Stimulated activated CD4-positive, alpha-beta T cell treated with anti-CD3 and anti-CD28 coated beads, Interleukin-2, amount 100 ng/mL, for 24 hours (primary cell): ENCODE results near the gene SSPN.

Source experiments
- DNase-seq, 2 donors: peaks; one replicate each; pipeline ENCODE4 v3.0.0-alpha.2; 2020

The SSPN gene

DNA sequence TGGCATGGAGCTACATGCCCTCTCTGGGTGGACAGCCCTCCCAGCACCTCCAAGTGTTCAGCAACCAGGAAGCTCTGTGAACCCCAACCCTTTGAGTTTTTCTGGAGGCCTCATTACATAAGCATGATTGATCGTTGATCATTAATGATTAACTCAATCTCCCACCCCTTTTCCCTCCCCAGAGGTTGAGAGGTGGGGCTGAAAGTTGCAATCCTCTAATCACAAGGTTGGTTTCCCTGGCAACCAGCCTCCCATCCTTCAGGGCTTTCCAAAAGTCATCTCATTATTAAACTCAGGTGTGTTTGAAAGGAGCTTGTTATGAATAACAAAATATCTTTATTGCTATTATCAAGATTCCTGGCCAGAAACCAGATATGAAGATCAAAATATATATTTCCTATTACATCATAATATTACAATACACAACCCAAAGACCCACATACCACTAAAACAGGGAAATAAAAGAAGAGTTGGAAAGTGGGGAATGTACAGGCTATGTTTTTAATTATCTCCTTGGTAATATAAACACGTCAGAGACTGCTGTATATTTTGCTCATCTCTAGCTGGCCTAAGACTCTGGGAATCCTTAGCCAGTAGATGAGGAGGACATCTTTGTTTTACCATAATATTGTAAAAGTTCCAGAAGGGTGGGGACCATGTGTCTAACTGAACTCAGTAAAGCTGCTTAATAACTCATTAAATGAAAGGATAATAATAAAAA is 73.6 kb downstream of the SSPN start:
- DNase-seq, result no peak

DNA sequence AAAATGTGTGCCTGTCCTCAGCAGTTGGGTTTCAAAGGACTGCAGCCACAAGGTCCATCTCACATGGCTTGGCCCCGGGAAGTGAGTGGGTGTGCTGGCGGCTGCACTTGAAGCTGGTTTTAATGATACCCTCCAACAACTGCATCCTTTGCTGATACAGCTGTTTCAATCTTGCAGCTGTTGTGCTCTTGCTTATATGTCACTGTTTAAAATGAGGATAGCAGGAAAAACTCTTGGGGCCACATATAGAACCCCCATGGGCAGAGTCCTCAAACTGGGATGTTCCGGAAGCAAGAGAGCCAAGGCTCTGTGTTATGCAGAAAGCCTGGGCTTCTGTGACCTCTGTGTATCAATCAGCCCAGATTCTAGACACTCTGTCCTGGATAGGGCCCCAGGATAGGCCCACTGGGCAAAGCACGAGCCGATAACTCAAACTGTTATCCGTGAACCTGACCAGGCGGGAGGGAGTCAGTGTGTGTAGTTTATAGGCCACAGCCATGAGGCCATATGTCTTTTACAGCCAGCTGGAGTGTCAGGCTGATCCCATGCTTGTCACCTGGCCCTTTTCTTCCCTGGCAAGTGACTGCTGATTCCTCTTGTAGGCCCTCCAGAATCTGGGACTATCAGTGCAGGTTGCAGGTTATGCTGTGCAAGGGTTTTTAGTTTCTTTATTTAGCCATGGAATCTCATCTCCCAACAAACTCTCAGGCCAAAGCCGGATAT is 74.3 kb downstream of the SSPN start:
- no peak for DNase-seq

DNA sequence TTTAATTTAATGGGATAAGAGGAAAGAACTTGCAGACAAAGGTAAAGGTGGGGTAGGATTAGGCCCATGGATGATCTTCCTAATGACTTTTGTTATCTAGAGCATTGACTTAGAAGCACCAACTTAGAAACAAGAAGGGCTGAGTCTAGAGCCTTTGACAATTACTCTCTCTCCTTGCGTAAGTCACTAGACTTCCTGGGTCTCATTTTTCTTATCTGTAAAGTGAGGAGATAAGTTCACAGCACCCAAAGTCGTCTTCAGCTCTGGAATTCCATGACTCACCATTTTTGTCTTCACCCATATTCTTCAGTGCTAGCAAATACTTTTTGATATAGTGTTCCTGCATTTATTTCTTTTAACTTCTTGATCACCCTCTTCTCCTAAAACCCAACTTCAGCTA is 75.7 kb downstream of the SSPN start:
- no peak for DNase-seq

DNA sequence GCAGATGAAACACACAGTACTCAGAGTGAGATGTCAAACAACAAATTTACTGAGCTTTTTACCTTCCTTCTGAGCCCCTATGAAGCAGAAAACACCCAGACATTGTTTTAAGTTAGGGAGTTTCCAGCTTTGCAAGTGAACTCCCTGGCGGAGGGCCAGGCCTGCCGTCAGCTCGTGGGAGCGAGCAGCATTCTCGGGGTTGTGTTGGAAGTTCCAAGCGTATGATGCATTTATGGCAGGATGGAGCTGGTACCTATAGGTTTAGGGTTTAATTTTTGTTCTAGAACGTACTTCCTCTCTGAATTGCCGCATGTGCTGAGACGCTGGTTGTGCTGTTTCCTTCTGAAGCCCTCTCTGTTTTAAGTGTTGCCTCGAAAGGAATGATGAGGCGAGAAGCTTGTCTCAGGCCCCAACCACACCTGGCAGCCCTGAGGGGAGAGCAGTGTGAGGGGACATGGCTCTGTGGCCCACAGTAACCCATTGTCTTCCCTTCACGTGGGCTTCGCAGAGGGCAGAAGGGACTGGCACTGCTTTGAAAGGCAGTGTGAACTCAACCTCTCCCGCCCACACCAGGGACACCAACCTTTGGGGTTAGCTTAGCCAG is 76.6 kb downstream of the SSPN start:
- peak in 1 of 2 donors; percentile 22 for DNase-seq

DNA sequence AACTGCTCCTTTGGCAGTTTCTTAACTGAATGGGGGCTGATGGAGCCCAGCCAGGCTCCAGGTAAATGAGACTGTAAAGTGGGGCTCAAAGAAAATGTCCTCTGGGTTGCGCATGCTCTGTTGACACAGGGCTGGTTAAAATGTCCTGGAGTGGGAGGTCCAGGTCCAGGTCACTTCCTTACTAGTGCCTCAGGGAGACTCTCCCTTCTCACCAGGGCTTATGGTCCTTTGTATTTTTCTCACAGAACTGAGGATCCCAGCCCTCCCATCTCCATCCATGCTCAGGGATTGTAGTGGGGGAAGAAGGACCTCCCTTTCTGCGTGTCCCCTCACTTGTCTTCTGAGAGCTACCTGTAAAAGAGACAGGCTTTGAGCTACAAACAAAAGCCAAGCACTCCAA is 77.5 kb downstream of the SSPN start:
- no peak for DNase-seq

DNA sequence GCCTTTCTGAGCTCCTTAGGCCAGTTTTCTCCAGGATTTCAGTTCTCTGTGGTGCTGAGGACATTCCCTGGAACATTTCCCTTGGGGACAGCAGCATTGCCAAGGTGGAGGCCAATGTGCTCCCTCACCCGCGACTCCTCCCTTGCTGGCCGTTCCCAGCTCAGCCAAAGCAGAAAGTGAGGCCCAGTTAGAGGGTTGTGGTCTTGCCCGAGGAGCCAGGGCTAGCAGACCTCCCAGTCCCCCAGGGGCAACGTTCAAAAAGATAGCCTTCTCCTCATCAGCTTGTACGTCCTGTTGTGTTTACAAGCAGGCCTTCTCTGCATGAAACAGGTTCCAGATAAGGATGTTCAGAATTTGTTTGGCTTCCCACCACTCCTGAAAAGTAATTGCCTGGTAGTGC is 78.4 kb downstream of the SSPN start:
- DNase-seq, result no peak

DNA sequence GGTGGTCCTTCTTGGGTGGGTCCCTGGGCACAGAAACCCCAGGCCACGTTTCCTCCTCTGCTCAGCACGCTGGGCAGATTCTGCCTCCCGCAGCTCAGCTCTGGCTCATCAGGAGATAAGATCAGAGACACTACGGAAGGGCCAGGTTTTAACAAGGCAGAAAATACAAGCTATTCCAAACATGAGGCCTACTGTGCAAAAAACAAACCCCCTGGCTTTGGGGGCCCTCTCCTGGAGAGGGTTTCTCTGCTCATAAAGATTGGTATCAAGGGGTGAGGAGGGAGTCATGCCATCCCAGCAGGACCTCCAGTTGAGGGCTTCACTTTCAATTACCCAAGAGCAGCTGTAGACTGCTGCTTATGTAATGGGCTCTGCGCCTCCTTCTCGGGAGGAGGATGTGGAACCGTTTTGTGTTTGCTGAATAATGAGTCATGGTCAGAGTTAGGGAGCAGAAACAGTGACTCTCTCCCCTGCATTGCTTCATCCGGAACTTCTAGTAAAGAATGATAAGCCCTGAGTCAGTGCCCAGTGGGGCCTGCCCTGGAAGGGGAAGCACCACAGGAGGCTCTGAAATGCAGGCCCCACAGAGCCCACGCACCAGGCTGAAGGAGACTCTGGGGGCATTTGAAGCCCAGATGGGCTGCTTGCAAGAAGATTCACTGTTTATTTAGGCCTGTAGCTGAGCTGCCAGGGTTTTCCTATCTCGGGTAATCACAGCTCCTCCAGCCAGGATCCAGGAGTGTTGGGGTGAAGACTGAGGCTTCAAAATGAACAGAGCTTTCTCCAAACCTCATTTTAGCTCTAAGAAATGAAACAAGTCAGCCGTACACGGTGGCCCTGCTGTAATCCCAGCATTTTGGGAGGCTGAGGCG is 79.3 kb downstream of the SSPN start:
- DNase-seq, result peak; percentile 47 to 55

DNA sequence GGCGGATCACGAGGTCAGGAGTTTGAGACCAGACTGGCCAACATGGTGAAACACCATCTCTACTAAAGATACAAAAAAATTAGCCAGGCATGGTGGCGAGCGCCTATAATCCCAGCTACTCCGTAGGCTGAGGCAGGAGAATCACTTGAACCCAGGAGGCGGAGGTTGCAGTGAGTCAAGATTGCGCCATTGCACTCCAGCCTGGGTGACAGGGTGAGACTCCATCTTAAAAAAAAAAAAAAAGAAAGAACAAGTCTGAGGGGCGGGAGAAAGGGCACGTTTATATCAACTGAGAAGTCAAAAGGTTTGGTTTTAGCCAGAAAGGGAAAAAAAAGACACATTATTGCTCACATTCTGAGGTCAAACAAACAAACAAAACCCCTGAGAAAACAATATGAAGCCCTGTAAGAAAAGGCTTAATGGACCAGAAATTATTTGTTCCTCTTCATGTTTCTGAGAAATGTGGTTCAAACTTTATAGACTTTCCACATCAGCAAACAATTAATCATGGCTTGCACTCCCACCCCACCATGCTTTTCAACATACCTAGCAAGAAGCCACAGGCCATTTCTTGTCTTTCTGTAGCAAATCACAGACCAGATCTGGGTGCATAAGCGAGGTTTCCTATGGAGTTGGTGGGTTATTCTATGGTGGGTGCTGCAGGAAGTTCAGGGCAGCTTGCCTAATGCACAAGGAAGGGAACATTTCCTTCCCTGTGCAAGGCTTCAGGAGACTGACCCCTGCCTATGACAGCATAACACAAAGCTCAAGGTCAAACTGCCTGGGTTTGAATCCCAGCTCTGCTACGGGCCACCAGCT is 80.1 kb downstream of the SSPN start:
- DNase-seq, result no peak

DNA sequence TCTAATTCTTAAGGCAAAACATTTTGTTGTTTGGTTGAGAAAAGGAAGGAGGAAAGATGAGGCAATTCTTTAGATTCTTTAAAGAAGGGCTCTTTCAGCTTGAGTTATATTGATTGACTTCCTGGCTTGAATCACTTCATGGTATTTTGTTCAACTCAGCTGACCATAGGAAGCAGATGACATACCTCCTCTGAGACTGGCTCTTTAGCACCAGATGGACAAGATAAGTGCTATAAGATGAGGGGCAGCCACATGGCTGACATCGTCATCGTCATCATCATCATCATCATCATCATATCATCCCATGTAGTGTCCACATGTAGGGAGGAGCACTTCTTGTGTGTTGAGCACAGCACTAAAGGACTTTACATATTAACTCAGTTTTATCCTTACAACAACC is 81.3 kb downstream of the SSPN start:
- DNase-seq, result no peak

DNA sequence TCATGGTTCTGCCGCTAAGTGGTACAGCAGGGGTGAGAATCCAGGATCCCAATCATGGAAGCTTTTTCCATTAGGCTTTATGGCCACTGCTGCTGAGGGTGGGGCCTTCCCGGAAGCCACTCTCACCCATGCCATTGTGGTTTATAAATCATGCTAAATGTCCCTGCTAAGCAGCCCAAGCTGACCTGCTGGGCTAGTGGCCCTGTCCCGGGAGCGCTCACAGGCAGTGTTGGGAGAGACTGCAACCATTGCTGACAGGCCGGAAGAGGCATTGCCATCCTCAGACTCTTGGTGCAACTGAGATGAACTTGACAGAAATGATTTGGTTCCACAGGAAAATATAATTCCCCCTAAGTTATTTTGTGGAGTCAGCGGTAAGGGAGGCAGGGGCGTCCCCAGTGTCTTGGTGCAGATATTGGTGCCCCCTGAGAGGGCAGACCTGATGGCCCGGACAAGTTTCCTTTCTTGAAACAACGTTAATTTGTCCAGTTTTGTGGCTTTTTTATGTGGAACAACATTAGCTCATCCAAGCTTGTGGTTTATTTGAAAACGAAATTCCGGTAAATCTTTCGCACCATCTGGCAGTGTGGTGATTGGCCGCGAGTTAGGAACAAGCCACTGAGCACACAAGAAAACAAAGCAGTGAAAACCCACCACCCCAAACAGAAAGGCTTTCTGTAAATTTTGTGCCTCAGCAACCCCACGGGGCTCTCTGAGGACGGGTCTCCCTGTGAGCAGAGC is 82.3 kb downstream of the SSPN start:
- no peak for DNase-seq

DNA sequence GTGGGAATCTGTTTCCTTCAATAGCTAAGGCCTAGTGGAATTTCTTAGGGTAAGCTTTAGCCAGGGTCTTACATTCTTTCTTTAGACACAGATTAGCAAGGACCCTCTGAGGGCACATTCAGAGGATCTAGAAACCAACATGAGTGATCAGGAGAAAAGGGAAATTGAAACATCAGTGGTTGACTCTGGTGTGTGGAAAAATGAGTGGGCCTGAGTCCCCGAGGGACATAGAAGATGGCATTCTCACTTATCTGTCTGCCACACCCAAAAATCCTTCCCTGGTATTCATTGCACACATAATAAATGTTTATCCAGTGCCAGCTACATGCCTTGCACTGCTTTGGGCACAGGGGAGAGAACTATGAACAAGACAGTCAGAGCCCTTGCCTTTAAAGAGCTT is 82.9 kb downstream of the SSPN start:
- DNase-seq, result no peak

DNA sequence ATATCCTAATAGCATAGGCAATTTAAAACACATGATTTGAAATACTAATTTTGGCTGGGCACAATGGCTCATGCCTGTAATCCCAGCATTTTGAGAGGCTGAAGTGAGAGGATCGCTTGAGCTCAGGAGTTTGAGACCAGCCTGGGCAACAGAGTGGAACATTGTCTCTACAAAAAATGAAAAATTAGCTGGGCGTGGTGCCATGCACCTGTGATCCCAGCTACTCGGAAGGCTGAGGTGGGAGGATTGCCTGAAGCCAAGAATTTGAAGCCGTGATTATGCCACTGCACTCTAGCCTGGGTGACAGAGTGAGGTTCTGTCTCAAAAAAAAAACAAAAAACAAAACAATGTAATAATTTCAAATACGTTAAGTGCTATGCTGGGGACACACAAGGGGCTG is 83.3 kb downstream of the SSPN start:
- DNase-seq, result no peak

DNA sequence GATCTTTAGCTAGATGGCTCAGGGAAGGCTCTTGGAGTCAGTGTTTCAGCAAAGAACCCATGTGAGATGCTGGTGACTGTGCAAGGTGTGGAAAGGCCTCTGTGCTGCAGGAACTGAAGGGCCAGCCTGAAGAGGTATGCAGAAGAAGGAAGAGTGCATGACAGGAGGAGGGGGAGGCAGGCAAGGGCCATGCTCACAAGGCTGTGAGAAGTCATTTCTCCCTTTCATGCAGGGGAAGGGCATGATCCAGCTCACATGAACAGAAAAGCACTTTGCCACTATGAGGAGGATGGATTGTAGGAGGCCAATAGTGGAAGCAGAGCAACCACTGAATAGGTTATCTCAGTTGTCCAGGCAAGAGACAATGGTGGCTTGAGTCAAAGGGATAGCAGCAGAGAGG is 83.7 kb downstream of the SSPN start:
- no peak for DNase-seq

DNA sequence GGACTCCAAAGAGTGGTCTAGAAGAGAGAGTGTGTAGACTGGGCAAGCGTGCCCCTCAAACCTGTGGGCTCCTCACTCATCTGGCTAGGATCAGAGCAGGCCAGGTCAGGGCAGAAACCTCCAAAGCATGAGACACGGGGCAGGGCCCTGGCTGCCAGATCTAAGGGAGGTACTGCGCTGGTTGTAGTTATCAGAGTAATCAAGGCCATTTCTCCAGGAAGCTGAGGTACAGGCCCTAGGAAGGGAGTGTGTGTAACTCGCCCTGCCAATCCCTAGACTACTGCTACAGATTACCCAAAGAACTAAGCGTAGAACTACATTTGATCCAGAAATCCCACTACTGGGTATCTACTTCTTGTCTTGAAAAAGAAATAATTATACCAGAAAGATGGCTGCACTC is 84.5 kb downstream of the SSPN start:
- no peak for DNase-seq

DNA sequence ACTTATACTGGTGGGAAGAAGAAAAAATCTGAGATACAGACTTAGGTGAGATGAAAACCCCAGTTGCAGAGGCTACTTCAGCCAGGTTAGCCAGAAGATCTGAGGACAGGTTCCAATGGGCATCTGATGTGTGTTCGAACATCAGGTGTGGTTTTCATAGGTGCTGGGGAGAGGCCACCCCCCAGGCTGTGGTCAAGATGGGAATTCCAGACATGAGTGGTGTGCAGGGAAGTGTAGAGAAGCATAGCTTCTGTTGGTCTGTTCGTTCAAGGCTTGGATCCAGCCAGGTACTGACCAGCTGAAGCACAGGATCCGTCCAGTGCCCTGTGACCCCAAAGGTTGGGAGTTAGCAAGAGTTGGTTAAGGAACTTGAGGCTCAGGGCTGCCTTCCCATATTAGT is 85.5 kb downstream of the SSPN start:
- no peak for DNase-seq

DNA sequence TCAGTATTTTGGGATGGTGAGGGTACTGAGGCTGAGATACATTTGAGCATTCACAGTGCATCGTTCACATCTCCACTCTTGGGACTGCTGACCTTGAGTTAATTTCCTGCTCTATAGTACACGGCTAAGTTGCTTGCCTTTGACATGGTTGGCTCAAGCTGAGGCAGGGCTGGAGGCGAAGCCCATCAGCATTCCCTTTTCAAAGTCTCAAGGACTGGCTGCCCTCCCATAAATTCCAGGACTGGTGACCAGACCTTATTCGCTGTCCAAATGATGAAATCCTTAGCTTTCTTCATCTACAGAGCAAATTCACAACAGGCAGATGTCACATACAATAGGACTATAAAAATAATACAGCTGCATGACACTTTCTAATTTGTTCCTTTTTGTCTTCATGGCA is 85.9 kb downstream of the SSPN start:
- no peak for DNase-seq

DNA sequence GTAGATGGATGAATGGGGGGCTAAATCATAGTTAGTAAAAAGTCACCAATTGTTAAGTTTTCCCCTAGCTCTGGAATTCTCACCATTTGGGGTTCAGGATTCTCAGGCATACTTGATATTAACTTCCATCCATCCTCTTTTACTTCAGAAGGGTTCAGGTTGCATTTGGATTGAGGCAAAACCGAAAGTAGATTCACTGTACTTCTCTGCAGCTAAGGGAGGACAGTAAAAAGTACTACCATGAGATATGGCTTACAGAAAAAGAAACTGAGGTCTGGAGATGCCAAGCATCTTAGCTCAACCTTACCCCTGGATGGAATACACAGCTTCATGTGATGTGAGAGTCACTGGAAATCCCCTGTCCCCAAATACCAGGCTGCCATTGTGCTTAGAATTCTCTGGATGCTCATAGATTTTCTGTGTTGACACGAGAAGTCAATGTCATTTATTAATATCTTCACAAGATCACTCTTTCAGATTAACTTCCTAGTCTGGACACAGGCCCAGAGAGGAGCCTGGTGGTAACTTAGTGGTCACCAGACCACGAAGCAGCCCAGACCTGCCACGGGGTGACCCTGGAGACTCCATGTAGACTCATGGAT is 87.1 kb downstream of the SSPN start:
- DNase-seq, result no peak

DNA sequence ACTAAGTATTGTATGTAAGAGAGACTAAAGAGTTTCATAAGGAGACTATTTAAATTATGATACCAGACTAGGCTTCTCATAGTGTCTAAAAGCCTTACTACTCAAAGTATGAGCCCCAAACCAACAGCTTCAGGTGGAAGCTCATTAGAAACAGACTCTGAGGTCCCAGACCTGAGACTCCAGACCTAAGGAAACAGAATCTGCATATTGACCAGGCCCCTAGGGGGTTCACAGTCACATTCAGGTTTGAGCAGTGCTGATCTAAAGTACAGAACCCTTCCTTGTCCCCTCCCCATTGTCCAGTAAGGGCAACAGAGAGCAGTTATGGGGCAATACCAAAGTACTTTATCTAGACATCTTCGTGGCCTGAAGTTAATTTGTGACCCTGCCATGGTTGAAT is 87.7 kb downstream of the SSPN start:
- DNase-seq, result no peak

DNA sequence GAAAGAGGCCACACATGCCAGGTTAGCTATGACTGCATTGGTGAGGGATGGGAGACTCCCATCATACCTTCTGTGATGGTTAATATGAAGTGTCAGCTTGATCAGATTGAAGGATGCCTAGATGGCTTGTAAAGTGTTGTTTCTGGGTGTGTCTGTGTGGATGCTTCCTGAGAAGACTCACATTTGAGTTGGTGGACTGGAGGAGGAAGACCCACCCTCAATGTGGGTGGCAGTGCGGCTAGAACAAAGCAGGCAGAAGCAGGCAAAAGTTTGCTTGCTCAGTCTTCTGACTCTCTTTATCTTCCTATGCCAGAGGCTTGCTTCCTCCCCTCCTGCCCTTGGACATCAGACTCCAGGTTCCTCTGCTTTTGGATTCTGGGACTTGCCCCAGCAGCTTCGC is 88.2 kb downstream of the SSPN start:
- DNase-seq, result no peak

DNA sequence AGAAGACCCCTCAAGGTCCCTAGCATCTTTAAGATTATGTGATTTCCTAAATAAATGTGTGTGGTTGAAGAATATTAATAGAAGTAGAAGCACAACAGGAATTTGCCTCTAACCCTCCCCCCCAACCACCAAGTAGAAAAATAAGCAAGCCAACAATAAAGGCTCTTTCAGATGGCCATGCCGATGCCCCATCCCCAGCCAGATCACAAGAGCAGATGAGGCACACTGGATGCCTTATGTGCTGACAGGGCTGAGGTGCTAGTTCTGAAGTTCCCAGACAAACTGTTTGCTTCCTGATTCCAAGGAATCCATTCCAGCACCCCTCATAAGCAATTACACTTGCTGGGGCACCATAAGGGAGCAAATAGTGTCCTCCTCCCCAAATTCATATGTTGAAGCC is 90.0 kb downstream of the SSPN start:
- no peak for DNase-seq

DNA sequence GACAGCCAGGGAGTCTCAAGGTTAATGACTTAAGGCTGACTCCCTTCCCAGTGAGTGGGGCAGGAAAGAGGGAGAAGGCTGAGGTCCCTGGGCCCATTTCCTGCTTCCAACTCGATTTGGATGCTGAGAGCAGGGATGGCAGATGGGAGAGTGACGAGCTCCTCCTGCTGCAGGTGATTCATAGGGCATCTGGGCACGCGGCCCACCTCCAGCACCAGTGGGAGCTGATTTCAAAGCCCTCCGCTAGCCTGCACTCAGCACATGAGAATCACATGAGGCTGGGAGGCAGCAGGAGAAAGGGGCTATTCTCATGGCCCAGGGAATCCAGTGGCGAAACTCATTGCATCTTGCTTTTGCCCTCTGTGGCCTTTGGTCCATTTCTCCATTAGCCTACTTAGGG is 90.8 kb downstream of the SSPN start:
- no peak for DNase-seq
